Liver (tissue), 3 donors: ENCODE measurements around the gene PDE4B.

Source experiments
- EGR1 ChIP-seq, 2 donors: IDR thresholded peaks; 2 replicates each; pipeline ENCODE4 v1.6.1; 2016 to 2018; ENCODE audit warnings: antibody characterized with exemption in 2 of 2, low read depth in 2 of 2
- TF ChIP-seq, protein P1 (sequence below): fragments of 150-350 bp; IDR thresholded peaks from 2 replicates; pipeline ENCODE4 v1.5.1; 2017; ENCODE audit warnings: improper control_type of control experiment, low read depth, low read length; ENCODE audit not compliant: missing input control
- TF ChIP-seq, protein P2 (sequence below): IDR thresholded peaks from 2 replicates; pipeline ENCODE4 v1.6.1; 2016; ENCODE audit warnings: antibody characterized with exemption, mild to moderate bottlenecking
- donor health status: healthy.
- donor health status: healthy.

DNA sequence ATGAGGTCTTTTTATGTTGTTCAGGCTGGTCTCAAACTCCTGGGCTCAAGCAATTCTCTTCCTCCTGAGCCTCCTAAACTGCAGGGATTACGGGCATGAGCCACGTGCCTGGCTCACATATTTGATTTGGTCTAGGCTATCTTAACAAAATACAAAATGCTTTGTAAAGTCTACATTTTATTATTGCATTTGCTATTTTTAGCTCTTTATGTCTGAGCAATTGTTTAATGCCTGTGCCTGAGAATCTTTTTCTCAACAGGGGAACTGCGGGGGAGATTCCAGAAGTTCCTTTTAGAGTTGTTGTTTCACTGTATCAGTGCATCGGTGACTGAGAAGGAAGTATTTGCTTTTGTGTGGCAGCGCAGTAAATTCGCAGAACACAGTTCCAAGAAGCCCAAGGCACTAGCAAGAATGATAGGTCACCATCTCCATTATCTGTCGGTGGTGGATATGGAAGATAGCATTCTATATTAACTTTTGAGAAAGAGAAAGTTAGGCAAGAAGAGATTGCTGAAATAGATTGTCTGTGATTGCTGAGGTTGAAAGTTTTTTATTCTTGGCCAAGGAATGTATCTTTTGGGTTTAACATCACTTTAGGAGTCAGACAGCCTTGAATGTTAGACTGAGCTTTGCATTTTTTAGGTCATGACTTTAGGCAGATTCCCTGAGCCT is 167.3 kb downstream of the PDE4B start:
- TF ChIP-seq, protein P1, sequence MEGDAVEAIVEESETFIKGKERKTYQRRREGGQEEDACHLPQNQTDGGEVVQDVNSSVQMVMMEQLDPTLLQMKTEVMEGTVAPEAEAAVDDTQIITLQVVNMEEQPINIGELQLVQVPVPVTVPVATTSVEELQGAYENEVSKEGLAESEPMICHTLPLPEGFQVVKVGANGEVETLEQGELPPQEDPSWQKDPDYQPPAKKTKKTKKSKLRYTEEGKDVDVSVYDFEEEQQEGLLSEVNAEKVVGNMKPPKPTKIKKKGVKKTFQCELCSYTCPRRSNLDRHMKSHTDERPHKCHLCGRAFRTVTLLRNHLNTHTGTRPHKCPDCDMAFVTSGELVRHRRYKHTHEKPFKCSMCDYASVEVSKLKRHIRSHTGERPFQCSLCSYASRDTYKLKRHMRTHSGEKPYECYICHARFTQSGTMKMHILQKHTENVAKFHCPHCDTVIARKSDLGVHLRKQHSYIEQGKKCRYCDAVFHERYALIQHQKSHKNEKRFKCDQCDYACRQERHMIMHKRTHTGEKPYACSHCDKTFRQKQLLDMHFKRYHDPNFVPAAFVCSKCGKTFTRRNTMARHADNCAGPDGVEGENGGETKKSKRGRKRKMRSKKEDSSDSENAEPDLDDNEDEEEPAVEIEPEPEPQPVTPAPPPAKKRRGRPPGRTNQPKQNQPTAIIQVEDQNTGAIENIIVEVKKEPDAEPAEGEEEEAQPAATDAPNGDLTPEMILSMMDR, result no peak
- TF ChIP-seq, protein P2, sequence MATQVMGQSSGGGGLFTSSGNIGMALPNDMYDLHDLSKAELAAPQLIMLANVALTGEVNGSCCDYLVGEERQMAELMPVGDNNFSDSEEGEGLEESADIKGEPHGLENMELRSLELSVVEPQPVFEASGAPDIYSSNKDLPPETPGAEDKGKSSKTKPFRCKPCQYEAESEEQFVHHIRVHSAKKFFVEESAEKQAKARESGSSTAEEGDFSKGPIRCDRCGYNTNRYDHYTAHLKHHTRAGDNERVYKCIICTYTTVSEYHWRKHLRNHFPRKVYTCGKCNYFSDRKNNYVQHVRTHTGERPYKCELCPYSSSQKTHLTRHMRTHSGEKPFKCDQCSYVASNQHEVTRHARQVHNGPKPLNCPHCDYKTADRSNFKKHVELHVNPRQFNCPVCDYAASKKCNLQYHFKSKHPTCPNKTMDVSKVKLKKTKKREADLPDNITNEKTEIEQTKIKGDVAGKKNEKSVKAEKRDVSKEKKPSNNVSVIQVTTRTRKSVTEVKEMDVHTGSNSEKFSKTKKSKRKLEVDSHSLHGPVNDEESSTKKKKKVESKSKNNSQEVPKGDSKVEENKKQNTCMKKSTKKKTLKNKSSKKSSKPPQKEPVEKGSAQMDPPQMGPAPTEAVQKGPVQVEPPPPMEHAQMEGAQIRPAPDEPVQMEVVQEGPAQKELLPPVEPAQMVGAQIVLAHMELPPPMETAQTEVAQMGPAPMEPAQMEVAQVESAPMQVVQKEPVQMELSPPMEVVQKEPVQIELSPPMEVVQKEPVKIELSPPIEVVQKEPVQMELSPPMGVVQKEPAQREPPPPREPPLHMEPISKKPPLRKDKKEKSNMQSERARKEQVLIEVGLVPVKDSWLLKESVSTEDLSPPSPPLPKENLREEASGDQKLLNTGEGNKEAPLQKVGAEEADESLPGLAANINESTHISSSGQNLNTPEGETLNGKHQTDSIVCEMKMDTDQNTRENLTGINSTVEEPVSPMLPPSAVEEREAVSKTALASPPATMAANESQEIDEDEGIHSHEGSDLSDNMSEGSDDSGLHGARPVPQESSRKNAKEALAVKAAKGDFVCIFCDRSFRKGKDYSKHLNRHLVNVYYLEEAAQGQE, result no peak
- TF ChIP-seq EGR1 (IDR thresholded peaks at IDR 0.05; ENCODE audit: low read depth in 2 of 2), result no peak
